GM18511 (cell line): ENCODE data around the gene AP2A1.

ENCODE experiments used
- ATAC-seq: cut with Tn5 transposase; IDR thresholded peaks from one replicate; pipeline ENCODE4 v1.9.1; 2021; ENCODE audit warnings: mild to moderate bottlenecking, moderate library complexity; ENCODE audit not compliant: unreplicated experiment

Gene AP2A1

DNA sequence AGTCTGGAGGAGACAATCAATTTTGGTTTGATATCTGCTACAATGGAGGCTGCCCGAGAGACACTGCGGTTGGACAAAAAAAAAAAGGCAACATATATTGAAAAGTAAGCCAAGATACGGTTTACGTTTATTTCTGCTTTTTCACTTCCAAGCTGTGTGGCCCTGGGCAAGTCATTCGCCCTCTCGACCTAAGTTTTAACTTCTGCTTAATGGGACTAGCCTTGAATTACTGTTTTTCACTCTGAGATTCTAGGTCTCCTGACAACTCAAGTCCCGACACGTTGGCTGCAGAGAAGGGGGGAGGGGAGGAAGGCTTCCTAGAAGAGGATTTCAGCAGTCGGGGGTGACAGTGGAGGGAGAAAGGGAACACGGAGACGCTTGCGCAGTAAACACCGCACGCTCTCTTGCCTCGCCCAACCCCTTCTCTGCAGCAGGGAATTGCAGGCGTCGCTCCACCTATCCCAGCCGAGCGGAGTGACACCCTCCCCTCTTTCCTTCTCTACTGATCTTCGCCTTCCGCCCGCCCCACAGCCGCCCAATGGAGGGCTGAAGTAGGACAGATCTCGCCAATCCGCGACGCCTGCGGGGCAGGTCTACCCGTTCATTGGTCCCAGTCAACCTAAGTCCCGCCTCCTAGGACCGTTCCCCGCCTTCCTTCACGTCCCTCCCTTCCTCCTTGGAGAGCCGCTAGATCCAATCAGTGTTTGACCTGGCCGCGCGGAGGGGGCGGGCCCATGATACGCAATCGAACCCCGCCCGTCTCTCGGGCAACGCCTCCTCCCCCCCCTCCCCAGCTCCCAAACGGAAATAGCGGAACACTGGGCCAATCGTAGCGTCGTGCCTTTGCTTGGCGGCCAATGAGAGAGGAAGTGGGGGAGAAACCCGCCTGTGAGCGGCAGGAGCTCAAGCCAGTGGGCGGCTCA lies 533 bp upstream of the AP2A1 start:
- peak; percentile 95 for ATAC-seq

DNA sequence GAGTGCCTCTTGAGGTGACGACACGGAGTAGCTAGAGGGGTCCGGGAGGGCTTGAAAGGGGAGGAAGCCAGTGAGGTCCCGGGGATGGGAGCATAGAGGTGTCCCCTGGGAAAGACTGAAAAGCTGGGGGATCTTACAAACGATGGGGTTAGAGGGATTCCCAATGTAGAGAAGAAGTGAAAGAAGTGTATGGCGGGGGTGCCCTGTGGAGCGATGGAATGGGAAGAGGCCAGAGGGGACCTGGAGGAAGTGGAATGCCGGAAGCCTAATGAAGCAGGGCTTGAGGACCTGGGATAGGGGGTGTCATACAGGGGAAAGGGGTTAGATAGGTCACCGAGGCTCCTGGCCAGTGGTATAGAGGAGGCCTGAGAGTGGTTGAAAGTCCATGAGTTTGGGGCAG lies 580 bp downstream of the AP2A1 start:
- ATAC-seq = no peak

DNA sequence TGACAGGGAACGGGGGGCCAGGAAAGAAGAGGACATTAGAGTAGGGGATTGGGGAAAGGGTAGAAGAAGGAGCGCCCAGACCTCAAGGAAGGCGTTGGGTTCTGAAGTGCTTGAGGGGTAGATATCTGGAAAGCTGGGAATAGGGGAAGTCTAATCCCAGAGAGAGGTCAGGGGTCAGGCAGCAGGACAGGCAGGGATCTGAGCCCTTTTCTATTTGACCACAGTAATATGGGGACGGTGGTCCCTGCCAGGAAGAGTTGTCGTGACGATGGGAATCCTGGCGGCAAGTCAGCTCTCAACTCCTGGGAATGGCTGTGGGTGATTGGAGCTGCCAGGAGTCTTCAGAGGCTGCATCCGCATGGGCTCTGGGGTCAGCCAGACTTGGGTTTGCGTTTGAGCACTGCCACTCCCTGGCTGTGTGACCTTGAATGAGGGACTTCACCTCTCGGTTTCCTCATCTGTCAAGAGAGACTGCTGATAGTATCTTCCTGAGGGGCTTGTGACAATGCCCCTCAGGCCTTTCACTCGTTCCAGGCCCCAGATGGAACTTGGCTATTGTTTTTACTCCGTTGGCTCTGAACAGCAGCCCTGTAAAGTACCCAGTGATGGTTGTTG lies 1.3 kb downstream of the AP2A1 start:
- no peak for ATAC-seq

DNA sequence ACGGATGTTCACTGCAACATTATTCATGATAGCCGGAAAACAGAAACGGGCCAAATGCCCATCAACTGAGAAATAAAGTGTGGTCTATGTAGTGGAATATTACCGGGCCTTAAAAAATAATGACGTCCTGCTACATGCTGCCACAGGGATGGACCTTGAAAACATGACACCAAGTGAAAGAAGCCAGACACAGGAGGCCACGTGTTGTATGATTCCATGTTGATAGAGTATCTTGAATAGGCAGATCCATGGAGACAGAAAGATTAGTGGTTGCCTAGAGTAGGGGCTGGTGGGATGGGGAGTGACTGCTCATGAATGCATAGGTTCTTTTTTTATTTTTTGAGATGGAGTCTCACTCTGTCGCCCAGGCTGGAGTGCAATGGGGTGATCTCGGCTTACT lies 3.7 kb downstream of the AP2A1 start:
- ATAC-seq = no peak

DNA sequence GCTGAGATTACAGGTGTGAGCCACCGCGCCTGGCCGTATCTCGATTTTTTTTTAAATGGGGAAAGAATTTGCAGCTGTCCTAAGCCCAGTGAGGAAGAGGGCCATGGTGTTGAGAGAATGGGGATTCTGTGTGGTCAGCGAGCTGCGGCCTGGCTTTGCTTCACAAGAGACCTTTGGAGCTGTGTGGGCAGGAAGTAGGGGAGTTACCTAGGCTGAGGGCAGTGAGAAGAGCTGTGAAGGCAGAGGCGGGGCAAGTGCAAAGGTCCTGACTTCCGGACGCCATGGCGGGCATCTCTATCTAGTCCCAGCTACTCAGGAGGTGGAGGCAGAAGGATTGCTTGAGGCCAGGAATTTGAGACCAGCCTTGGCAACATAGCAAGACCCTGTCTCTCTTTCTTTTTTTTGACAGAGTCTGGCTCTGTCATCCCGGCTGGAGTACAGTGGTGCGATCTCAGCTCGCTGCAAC lies 4.9 kb downstream of the AP2A1 start:
- ATAC-seq = no peak

DNA sequence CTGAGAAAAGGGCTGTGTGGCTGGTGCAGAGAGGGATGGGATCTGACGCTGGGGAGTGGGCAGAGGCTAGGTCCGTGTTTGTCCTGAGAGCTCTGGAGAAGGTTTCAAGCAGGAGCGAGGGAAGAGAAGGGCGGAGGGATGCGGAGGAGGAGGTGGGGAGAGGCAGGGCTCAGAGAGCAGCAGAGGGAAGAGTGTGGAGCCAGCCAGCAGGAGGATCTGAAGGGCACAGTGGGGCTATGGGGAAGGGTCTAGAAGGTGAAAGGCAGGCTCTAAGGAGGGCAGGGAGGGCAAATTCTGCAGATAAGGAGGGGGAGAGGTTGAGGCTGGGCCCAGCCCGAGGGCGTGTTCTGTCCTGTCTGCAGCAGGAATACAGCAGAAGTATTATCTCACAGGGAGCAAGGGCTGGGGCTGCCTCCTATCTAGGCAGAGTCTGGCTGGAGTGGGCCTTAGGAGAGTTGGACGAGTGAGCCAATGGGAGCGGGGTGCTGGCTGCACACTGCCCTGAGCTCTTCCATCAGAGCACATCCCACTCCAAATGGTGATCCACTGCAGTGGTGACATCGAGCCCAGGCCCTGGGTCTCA lies 6.1 kb downstream of the AP2A1 start:
- ATAC-seq = no peak

DNA sequence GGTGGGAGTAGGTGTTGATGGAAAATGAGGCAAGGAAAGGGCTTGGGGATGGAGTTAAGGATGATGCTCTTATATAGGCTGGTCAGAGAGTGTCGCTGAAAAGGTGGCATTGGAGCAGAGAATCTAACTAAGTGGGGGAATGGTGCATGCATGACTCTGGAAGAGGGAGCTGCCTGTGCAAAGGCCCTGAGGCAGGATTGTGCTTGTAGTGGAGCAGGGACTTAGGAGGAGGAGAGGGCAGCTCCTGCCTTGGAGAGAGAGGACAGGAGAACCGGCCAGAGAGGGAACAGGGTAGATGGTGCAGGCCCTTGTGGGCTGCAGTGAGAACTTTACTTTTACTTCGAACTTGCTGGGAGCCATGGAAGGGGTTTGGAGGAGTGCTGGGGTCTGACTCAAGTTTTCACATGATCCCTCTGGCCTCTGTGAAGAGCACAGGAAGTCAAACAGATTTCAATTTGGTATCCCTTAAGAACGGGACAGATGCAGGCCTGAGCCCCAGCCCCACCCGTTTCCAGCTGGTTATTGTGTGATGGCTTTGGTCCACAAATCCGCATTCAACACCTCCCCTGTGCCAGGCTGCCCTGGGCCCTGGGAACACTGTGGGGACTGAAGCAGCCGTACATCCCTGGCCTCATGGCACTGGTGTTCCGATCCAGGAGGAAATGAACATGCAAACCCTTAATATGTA lies 7.0 kb downstream of the AP2A1 start:
- no peak for ATAC-seq

DNA sequence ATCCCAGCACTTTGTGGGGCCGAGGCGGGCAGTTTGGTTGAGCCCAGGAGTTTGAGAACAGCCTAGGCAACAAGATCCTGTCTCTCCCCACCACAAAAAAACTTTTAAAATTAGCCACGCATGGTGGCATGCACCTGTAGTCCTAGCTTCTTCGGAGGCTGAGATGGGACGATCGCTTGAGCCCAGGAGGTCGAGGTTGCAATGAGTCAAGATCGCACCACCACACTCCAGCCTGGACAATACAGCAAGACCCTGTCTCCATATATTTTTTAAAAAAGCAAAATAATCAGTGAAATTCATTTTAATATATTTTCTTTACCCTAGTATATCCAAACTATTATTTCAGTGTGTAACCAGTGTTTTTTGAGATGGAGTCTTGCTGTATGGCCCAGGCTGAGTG lies 8.2 kb downstream of the AP2A1 start:
- ATAC-seq = no peak

DNA sequence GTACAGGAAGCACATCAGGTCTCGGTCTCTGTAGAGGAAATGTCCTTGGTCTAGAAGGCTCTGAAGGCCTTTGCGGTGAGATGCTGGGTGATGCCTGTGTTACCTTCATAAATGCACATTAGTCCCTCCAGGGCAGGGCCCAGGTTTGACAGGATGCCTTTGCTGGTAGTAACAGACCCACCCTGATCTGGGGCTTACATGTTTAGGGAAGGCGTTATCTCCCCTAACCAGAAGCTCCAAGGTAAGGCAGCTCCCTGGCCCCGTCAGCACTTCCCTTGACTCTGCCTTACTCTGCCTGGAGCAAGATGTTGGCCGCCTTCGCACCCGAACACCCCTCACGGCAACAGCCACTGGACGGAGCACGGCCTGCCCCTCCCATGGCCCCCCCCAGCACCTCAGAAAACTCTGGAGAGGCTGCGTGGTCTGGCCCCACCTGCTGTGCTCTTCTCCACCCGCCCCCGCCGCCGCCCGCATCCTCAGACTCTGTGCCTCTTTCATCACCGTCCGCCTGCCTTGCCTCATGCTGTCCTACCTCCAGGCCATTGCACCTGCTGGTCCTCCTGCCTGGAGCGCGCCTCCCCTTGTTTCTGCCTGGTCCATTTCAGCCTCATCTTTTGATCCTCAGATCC lies 9.1 kb downstream of the AP2A1 start:
- no peak for ATAC-seq

DNA sequence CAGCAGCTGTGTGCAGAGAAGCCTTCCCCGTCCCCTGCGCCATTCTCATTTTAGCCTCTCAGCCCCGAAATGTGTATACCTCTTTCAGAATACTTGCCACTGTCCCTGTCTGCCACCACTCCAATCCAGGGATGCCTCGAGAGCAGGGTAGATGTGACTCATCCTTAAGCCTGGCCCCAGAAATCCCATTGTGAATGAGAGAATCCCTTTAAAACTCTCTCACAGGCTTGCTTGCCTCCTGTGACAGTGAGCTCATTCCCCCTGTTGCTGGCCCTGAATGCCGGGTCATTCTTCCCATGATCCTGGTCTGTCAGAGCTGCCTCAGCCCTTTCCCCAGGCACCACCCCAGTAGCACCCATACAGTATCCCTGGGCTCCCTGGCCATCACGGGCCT lies 9.6 kb downstream of the AP2A1 start:
- ATAC-seq = no peak

DNA sequence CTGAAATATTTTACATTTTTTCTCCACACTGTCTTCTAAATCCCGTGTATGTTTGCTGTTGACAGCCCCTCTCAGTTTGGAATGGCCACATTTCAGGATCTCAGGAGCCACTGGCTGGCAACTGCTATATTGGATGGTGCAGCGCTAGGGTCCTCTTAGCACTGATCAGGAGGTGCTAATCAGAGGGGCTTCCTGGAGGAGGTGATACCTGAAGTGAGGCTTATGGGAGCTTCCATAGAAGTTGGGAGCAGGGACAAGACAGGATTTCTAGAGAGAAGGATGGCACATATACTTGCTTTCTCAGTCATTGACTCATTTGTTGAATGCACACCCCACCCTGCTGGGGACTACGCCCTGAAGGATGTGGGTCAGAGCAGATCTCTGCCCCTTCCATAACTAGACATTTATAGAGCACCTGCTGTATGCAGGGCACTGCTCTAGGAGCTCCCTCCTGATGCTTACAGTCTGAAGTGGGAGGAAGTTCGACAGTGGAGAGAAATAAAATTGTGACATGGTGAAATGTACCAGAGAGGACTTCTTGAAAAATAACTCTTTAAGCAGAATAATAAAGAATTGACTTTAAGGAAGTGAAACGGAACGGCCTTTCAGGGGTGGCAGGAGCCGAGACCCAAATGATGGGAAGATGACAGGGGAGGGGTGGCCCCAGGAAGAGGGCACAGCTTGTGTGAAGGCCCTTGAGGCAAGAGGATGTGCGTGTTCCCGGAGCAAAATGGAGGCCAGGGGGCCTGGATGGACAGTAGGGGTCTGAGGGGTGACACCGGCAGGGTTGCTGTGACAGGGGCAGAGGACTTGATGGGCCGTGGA lies 13.1 kb downstream of the AP2A1 start:
- ATAC-seq = no peak

DNA sequence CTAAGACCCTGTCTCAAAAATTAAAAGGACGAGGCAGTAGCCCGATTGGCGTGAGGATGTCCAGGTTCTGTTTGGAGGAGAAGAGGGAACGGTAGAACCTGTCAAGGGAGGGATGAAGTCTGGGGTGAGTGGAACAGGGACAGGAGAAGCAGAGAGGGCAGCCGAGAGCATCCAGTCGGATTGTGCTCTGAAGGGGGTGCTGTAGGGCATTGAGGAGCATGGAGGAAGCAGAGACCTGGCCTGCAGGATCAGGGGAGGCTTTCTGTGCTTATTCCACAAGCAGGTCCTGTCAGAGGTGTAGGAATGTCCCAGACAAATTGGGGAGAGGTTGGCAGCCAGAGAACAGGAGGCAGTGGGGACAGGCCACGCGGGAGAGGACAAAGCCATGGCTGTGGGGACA lies 14.1 kb downstream of the AP2A1 start:
- no peak for ATAC-seq

DNA sequence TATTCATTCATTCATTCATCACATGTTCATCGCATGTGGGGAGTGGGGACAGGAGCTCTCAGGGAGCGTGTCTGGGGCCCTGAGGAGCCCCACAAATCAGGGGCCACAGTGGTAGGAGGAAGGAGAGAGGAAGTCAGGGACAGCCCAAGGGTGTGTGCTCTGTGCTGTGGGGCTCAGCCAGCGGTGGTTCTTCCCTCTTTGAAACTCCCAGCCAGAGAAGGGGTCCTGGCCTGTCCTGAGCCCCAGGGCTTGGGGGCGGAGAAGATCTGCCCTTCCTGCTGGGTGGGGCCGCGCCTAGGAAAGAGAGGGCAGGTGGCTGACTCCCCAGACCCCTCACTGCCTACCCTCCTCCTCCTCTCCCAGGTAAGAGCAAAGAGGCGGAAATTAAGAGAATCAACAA lies 14.6 kb downstream of the AP2A1 start:
- no peak for ATAC-seq

DNA sequence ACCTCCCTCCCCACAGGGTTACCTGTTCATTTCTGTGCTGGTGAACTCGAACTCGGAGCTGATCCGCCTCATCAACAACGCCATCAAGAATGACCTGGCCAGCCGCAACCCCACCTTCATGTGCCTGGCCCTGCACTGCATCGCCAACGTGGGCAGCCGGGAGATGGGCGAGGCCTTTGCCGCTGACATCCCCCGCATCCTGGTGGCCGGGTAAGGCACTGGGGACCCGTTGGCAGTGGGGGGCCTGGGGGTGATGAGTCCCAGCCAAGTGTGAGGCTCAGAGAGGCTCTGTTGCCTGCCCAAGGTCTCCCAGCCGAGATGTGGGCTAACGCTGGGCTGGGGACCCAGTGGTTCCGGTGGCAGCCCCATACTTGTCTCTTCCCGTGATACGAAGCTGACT lies 15.7 kb downstream of the AP2A1 start:
- no peak for ATAC-seq

DNA sequence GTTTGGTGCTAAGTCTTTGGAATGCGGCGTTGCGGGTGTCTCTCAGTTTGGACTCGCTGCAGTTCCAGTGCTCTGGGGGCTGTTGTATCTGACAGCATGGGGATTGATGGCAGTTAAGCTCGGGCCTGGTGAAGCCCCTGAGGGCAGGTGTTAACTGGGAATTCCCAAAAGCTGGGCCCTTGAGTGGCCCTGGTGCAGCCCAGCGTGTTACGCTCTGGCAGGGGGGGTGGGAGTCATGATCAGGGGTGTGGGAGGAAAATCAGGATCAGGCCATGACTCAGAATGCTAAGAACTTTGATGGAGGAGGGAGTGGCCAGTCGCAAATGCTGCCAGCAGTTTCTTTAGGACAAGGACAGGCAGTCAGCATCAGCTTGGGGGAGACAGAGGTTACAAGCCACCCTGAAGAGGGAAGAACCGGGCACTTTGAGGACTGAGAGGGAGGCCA lies 19.6 kb downstream of the AP2A1 start:
- ATAC-seq = no peak

DNA sequence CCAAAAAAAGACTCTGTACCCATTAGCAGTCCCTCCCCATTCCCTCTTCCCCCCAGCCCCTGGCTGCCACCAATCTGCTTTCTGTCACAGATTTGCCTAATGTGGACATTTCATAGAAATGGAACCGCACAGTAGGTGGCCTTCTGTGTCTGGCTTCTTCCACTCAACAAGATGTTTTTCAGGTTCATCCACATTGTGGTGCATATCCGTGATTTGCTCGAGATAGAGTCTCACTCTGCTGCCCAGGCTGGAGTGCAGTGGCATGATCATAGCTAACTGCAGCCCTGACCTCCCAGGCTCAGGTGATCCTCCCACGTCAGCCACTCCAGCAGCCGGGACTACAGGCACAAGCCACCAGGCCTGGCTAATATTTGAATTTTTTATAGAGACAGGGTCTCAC lies 20.9 kb downstream of the AP2A1 start:
- ATAC-seq = no peak

DNA sequence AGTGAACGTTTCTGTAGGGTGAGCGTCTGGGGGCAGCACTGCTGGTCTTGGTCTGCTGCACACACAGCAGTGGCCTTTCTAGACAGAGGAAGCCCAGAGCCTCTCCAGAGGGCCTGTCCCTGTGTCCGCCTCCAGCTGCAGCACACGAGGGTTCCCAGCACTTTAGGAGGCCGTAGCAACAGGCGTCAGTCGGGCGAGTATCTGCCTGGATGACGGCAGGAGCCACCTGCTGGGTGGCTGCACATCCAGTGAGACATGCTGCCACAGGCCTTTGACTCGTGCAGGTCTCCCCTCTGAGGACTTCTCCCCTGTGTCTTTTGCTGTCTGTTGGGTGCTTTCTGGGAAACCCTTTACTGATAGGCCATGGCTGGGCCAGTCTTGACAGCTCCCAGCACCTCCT lies 22.1 kb downstream of the AP2A1 start:
- no peak for ATAC-seq

DNA sequence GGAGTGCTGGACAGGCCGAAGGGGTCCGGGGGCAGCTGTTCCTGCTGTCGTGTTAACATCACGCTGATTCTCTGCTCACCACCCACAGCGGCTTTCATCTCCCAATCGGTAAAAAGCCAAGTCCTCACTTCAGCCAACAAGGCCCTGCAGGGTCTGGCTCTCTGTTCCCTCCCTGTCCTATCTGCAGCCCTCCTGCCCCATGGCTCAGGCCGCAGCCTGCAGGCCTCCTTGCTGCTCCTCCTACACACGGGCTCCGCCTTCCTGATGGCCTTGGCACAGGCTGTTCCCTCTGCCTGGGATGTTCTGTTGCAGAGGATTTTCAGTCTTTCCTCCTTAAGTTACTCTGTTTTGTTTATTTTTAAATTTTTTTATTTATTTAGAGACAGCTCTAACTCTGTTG lies 24.1 kb downstream of the AP2A1 start:
- ATAC-seq = no peak

DNA sequence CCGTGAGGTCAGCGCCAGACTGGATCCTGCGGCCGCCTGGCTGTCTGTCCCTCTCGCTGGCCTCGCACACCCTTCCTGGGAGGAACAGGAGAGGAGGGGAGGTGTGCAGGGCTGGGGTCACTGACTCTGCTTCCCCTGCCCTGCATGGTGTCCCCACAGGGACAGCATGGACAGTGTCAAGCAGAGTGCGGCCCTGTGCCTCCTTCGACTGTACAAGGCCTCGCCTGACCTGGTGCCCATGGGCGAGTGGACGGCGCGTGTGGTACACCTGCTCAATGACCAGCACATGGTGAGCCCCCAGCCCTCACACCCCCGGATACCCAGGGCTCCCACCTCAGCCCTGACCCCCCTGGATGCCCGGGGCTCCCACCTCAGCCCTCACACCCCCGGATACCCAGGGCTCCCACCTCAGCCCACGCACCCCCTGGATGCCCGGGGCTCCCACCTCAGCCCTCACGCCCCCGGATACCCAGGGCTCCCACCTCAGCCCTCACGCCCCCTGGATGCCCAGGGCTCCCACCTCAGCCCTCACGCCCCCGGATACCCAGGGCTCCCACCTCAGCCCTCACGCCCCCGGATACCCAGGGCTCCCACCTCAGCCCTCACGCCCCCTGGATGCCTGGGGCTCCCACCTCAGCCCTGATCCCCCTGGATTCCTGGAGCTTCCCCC lies 25.1 kb downstream of the AP2A1 start:
- no peak for ATAC-seq
